Stimulated activated CD8-positive, alpha-beta memory T cell treated with anti-CD3 and anti-CD28 coated beads, Interleukin-4, amount 100 ng/mL, for 4 hours (primary cell): ENCODE results near the gene PPIL6.
"Not testable (repeated sequence)": the region's sequence is repeated elsewhere in the genome, so short reads cannot be mapped to it uniquely, and the experiment has no call there.

Experiments used
- DNase-seq, 2 donors: peaks; one replicate each; pipeline ENCODE4 v3.0.0-alpha.2; 2020; ENCODE audit warnings: low read depth in 2 of 2, low spot score in 1 of 2

The PPIL6 gene

GRCh38 chr6:109369728-109370127 is 70.7 kb downstream of the PPIL6 start:
- no peak for DNase-seq

GRCh38 chr6:109364382-109365078 is 75.9 kb downstream of the PPIL6 start:
- DNase-seq = not testable (repeated sequence)

- no peak for DNase-seq
Observed at GRCh38 chr6:109363753-109364152, 76.7 kb downstream of the PPIL6 start.

- no peak for DNase-seq
Observed at GRCh38 chr6:109362102-109362884, 78.1 kb downstream of the PPIL6 start.

- DNase-seq = no peak
Observed at GRCh38 chr6:109360791-109361190, 79.6 kb downstream of the PPIL6 start.

- no peak for DNase-seq
Observed at GRCh38 chr6:109360281-109360680, 80.1 kb downstream of the PPIL6 start.

- DNase-seq = no peak
Observed at GRCh38 chr6:109359248-109359647, 81.2 kb downstream of the PPIL6 start.

- no peak for DNase-seq
Observed at GRCh38 chr6:109358204-109358603, 82.2 kb downstream of the PPIL6 start.

GRCh38 chr6:109356237-109356636 is 84.2 kb downstream of the PPIL6 start:
- DNase-seq = no peak

- DNase-seq = no peak
Observed at GRCh38 chr6:109351231-109352130, 88.9 kb downstream of the PPIL6 start.

GRCh38 chr6:109349419-109349987 is 90.9 kb downstream of the PPIL6 start:
- no peak for DNase-seq

- DNase-seq = no peak
Observed at GRCh38 chr6:109348226-109348625, 92.2 kb downstream of the PPIL6 start.

GRCh38 chr6:109347779-109348178 is 92.6 kb downstream of the PPIL6 start:
- no peak for DNase-seq

- DNase-seq = no peak
Observed at GRCh38 chr6:109345986-109346385, 94.4 kb downstream of the PPIL6 start.

GRCh38 chr6:109344226-109344625 is 96.2 kb downstream of the PPIL6 start:
- DNase-seq = no peak

- no peak for DNase-seq
Observed at GRCh38 chr6:109343518-109343917, 96.9 kb downstream of the PPIL6 start.

- no peak for DNase-seq
Observed at GRCh38 chr6:109342911-109343310, 97.5 kb downstream of the PPIL6 start.

- no peak for DNase-seq
Observed at GRCh38 chr6:109342506-109342905, 97.9 kb downstream of the PPIL6 start.

- DNase-seq = no peak
Observed at GRCh38 chr6:109340811-109341210, 99.6 kb downstream of the PPIL6 start.
